ENCODE results near the gene SLC1A4. TPM values are rescaled to one million over a fixed set of nuclear protein-coding genes. Genes with fewer than 3 reads are reported as not detected.
A peak's percentile ranks its signal among the peaks of the same experiment; 100 is the strongest.

SLC1A4 gene
- total and polyA plus RNA-seq, 10 of the 15 experiments (the other 5 are each of a cell fraction or from before 2014, with no cell fraction given), result 10.8 to 43.2 (median 27.7) TPM

- TF ChIP-seq KLF5 (IDR thresholded peaks at IDR 0.05; ENCODE audit: partially characterized antibody), result no peak
Observed at GRCh38 chr2:64982311-64982857, 6.8 kb upstream of the SLC1A4 start (continued).

- Histone ChIP-seq H3K9me3 (replicated peaks; ENCODE audit: control insufficient read depth, insufficient read depth, low read length) (no peaks in the 10 kb centered on the region), H3K4me2 (ENCODE audit: control insufficient read depth, insufficient read depth) (peak overlapping the region; percentile 32; the same call in 1 of the 2 replicates), H3K4me3 (no peak overlapping the region), H3K79me2 (ENCODE audit: control insufficient read depth, insufficient read depth, low read length) (no peaks in the 10 kb centered on the region; the same call in 1 of the 2 replicates), H4K20me1 (ENCODE audit: control insufficient read depth, insufficient read depth) (no peaks in the 10 kb centered on the region), H2AFZ (ENCODE audit: control insufficient read depth, low read depth, low read length) (no peak overlapping the region), H3K4me1 (ENCODE audit: control insufficient read depth, insufficient read depth, low read length) (peaks cover 50% of the 10 kb centered on the region), H3K9ac (ENCODE audit: control insufficient read depth, insufficient read depth, low read length) (no peak overlapping the region), H3K27ac (ENCODE audit: control insufficient read depth, insufficient read depth) (no peak overlapping the region), H3K36me3 (ENCODE audit: control insufficient read depth in 2 of 2, insufficient read depth in 2 of 2, low read length in 1 of 2) (no peaks in the 10 kb centered on the region), H3K27me3 (replicated peaks in 1 of 2; ENCODE audit: control insufficient read depth in 2 of 2, insufficient read depth in 2 of 2, low read length in 1 of 2) (no peaks in the 10 kb centered on the region)
- no peak for TF ChIP-seq RCOR1 (conservative IDR thresholded peaks at IDR 0.05; ENCODE audit: low read depth, low read length)
- no peak for TF ChIP-seq BACH1 (IDR thresholded peaks at IDR 0.05; ENCODE audit: borderline replicate concordance)
- no peak for TF ChIP-seq CHD2 (IDR thresholded peaks at IDR 0.05; ENCODE audit: borderline replicate concordance, low read depth, low read length)
- no peak for TF ChIP-seq GATAD2B (conservative IDR thresholded peaks at IDR 0.05; ENCODE audit: low read depth)
- no peak for TF ChIP-seq CBX3 (IDR thresholded peaks at IDR 0.05; ENCODE audit: borderline replicate concordance, low read depth)
- TF ChIP-seq ZNF274 (IDR thresholded peaks at IDR 0.05; ENCODE audit: insufficient read depth, insufficient read length), result no peak
- TF ChIP-seq YY1 (IDR thresholded peaks at IDR 0.05; ENCODE audit: low read depth, low read length), result no peak
- no peak for TF ChIP-seq ZNF384 (IDR thresholded peaks at IDR 0.05; ENCODE audit: borderline replicate concordance, low read depth, low read length)
- ChIA-PET POLR2A (interaction anchor here (0.6 to 1.5 kb wide), 4 partner anchors 10 to 41 kb away, joined by 3 to 6 read pairs (median 4); no protein-coding TSS in a partner anchor), SMC1A (ENCODE audit: uncharacterized antibody, unreplicated experiment) (interaction anchor here (1.0 to 2.0 kb wide), 7 partner anchors 13 to 58 kb away, joined by 3 to 17 read pairs (median 7); no protein-coding TSS in a partner anchor), RAD21 (ENCODE audit: unreplicated experiment) (interaction anchor here (1.6 to 2.1 kb wide), 2 partner anchors 36 to 65 kb away, joined by 8 to 11 read pairs; no protein-coding TSS in a partner anchor), CTCF (interaction anchor here (1.5 to 1.6 kb wide), 2 partner anchors 45 to 50 kb away, joined by 3 to 4 read pairs; no protein-coding TSS in a partner anchor)
- 100% methylated on average over 2 of the region's 2 CpGs for WGBS (ENCODE audit: insufficient coverage, insufficient replicate concordance, low lambda C conversion rate, missing lambda C conversion rate)
- no TSS peak for BruUV-seq (replicated peaks)
- DNase-seq (ENCODE audit: low read depth, low spot score) (no peak), ATAC-seq (no peak), FAIRE-seq (no peak)
- intact Hi-C loops (cut with micrococcal nuclease; ENCODE audit: unreplicated experiment), result loop anchor here (2.0 kb wide), 1 partner anchor 36 kb away; no protein-coding TSS in a partner anchor
- in situ Hi-C loops (cut with MboI), result loop anchor here (10.0 kb wide), 1 partner anchor 48 kb away; no protein-coding TSS in a partner anchor
Observed at GRCh38 chr2:64982932-64983331, 6.3 kb upstream of the SLC1A4 start.

Measured in GM12878 (cell line).